Body of pancreas (tissue), 4 donors: ENCODE results near the gene ATP5PD.

Experiments
- POLR2A ChIP-seq, 3 donors: fragments of 450-650 bp; IDR thresholded peaks; one replicate each; pipeline ENCODE4 v1.6.1; 2016; ENCODE audit warnings: antibody characterized with exemption in 3 of 3, mild to moderate bottlenecking in 2 of 3
- TF ChIP-seq, protein P1 (sequence below), 7 experiments: fragments of 450-650 bp in 4 of 7; fragments of 200-600 bp in 3 of 7; sonication (generic) in 3 of 7; IDR thresholded peaks; one replicate each; pipeline ENCODE4 v1.5.1; 2016 to 2019; ENCODE audit warnings: antibody characterized with exemption in 7 of 7

DNA sequence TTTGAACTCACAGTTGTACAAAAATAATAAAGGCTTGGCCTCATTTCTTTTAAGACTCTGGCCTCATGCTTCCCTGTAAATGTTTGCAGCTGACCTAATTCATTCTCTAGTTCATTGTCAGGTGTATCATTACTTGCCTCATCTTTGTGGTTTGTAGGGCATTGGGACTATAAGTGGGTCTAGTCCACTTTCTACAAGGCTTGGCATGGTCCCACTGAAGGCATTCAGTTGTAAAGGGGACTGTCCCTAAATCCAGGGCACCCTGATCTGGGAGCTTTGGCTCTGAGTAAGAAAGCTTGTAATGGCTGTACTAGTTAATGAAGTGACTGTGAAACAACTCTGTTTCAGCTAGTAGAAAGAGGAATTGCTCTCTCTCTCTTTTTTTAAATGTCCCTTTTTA lies 2.9 kb upstream of the ATP5PD start:
- TF ChIP-seq, protein P1, sequence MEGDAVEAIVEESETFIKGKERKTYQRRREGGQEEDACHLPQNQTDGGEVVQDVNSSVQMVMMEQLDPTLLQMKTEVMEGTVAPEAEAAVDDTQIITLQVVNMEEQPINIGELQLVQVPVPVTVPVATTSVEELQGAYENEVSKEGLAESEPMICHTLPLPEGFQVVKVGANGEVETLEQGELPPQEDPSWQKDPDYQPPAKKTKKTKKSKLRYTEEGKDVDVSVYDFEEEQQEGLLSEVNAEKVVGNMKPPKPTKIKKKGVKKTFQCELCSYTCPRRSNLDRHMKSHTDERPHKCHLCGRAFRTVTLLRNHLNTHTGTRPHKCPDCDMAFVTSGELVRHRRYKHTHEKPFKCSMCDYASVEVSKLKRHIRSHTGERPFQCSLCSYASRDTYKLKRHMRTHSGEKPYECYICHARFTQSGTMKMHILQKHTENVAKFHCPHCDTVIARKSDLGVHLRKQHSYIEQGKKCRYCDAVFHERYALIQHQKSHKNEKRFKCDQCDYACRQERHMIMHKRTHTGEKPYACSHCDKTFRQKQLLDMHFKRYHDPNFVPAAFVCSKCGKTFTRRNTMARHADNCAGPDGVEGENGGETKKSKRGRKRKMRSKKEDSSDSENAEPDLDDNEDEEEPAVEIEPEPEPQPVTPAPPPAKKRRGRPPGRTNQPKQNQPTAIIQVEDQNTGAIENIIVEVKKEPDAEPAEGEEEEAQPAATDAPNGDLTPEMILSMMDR (IDR thresholded peaks at IDR 0.05): no peak
- no peak for TF ChIP-seq POLR2A (IDR thresholded peaks at IDR 0.05)
